EH (cell line): ENCODE results near the gene ZNF835.
"Not testable (repeated sequence)": the region's sequence is repeated elsewhere in the genome, so short reads cannot be mapped to it uniquely, and the experiment has no call there.

Experiments
- DNase-seq: peaks from one replicate; pipeline ENCODE4 v3.0.0-alpha.2; 2015; ENCODE audit warnings: low read depth

The ZNF835 gene

DNA sequence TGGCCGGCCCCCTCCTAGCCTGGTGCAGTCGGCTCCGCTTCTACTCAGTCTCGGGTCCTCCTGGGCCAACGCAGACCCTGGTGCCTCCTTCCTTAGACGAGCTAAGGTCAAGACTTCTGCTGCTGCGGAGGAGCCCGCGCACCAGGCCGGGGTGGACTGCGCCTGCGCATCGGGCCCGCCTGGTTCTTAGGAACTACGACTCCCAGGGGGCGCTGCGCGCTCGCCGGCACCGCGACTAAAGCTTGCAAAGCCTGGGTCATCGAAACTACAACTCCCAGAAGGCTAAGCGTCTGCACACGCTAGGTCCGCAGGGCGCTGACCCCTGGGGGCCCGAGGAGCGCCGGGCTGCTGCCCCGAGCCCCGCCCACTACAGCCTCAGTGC lies at the start of gene ZNF835:
TSS of gene ZNF835 (minus strand) at position 145 of the 382 bp plus-strand sequence. CDS start 6,559 bp downstream, outside the sequence.
- DNase-seq = no peak

DNA sequence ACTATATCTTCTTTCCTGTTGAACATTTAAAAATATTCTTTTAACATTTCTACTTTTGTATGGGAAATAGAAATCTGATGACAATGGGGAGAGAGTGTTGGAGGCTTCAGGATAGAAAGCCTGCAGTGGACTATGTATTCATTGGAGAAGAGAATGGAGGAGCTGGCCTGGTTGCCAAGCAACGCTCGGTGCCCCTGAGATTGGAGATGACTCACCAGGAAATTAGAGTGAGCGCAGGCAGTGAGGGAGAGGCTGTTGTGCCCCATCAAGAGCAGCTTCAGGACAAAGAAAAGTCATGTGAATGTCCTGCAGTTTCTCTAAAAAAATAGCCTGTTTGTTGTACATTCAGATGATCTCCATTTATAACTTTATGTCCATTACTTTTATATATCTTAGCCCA lies 48.7 kb upstream of the ZNF835 start:
- DNase-seq = no peak

DNA sequence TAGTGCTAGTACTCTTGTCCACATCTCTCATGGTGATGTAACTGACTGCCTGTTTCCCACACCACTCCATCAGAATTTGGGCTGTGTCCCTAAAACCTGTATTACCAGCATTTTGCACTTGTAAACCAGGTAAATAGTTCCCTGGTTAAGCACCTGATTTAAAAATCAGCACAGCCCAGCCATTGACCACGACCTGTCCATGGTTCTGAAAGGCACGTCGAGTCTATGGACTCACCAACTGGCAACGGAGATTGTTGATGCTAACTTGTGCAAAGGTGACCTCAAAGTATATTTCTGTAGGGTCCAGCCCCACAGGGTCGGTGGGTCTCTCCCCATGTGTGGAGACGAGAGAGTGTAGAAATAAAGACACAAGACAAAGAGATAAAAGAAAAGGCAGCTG lies 46.7 kb upstream of the ZNF835 start:
- no peak for DNase-seq

DNA sequence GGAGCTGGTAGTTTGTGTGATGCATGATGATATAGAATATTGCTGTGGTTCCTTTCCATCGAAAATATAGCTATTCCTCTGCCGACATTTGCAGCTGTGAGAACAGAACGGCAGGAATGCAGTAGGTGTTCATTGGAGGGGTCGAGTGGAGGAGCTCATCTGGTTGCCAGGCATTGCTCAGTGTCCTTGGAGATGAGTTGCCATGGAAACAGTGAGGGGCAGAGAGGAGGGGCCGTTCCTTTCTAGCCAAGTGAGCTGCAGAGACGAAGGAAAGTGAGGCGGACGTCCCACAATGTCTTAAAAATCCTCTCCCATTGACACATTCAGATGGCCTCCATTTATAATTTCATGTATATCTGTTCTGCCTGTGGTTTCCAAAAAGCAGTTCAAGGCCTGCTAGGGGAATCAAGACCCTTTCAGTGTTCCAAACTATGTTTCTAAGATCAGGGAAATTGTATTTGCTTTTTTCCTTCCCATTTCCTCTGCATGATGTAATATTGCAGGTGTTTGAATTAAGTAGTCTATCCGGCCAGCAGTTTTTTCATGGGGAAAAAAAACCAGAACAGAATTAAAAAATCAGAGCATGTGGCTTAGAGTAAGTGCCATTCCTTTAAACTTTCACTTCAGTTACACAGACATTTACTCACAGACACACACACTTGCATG lies 41.2 kb upstream of the ZNF835 start:
- no peak for DNase-seq

- no peak for DNase-seq
These were observed 38.9 kb upstream of the ZNF835 start for GRCh38 chr19:56710437-56710836.

GRCh38 chr19:56707821-56708220 lies 36.3 kb upstream of the ZNF835 start:
- DNase-seq = no peak

GRCh38 chr19:56705939-56706338 lies 34.4 kb upstream of the ZNF835 start:
- DNase-seq = no peak

GRCh38 chr19:56701895-56702294 lies 30.3 kb upstream of the ZNF835 start:
- DNase-seq = no peak

DNA sequence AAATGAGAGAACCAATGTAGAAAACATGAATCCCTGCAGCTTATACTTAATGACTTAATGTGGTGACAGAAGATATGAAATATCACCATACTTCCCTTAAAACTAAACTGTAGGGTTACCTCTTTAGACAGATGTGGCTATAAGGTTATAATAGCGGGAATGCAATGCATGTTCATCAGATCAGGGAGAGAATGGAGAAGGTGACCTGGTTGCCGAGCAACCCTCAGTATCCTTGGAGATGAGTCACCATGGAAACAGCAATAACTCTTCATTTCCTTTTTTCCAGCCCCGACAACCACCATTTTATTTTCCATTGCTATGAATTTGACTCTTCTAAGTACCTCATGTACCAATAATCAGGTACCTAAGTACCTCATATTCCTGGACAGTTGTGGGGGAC lies 28.0 kb upstream of the ZNF835 start:
- DNase-seq = no peak

GRCh38 chr19:56692206-56692895 lies 20.8 kb upstream of the ZNF835 start:
- DNase-seq = no peak

DNA sequence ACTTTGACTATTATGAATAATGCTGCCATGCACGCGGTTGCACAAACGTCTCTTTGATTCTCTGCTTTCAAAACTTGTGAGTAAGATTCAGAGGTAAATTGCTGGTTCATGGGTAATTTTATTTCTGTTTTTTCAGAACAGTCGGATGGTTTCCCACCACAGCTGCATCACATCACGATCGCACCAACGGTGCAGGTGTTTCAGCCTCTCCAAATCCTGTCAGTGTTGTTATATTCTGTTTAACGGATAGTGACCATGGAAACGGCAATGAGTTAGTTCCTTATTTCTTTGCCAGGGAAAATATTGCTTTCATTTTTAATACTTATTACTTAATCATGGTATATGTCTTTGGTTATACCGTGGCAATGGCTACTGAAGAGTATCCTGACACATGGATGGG lies 19.1 kb upstream of the ZNF835 start:
- no peak for DNase-seq

DNA sequence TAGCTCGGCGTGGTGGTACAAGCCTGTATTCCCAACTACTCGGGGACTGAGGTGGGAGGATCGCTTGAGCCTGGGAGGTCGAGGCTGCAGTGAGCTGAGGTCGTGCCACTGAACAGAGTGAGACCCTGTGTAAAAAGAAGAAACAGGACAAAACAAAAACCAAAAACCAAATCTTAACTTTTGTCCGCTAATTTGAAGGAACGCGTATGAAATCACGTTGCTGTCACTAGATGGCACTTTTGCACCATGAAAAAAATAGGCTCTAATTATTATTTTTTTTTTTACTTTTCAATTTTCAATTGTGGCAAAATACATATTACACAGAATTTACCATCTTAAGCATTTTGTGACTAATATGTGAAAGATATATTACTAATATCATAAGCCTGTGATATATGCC lies 17.6 kb upstream of the ZNF835 start:
- DNase-seq = no peak

- DNase-seq = no peak
These were observed 15.5 kb upstream of the ZNF835 start for GRCh38 chr19:56687031-56687430.

DNA sequence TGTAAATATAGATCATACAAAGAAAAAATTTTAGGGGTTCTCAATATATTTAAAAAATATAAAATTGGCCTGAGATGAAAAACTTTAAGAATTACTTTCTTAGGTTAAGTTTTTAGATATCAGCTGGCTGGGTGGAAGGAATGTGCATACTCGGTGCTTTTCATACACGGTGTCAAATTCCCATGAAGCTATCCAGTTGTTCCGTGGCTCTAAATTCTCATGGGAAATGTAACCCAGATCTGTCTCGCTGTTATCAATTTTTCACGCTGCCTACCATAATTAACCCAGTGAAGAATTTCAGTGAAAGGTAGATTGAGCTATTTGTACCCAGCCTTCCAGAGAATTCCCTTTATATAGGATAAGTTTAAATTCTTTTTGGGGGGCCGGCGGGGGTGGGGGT lies 11.6 kb upstream of the ZNF835 start:
- no peak for DNase-seq

- no peak for DNase-seq
These were observed 10.1 kb upstream of the ZNF835 start for GRCh38 chr19:56681702-56682101.

- DNase-seq = no peak
These were observed 6.6 kb upstream of the ZNF835 start for GRCh38 chr19:56678205-56678604.

DNA sequence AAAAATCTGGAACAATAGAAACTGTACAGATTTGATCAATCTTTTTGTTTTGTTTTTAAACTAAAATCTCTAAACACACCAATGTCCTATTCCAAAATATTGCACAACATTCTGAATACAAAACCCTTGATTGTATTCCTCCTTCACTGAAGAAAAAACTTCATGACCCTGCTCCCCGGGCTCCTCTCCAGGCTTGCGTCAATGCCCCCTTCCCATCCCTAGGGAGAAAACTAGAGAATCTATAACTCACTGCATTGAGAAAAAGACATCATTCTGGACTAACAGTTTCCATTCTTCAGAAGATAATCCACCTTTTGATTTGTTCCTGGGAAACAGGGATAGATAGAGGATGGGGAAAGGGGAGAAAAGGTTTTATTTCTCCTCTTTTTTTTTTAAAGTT lies 1.1 kb upstream of the ZNF835 start:
- not testable (repeated sequence) for DNase-seq

- DNase-seq = no peak
These were observed 470 bp downstream of the ZNF835 start for GRCh38 chr19:56670961-56671612.

- DNase-seq = no peak
These were observed 1.1 kb downstream of the ZNF835 start for GRCh38 chr19:56670401-56670960.

DNA sequence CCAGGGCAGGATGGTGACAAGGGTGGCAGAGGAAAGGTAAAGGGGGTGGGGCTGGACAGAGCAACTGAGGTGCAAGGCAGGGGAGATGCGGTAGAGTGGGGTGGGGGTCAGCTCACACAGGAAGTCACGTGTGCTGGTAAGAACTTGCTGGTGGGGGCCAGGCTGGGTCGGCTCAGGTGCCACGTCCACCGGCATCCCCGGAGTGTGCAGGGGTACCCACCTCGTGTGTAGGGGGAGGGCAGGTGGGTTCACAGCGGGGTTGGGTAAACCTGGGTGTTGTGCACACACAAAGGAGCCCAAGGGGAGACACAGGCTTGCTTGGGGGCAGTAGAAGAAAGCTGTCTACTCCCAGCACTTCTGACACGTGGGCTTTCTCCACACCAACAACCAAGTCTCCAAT lies 2.9 kb downstream of the ZNF835 start:
- DNase-seq = no peak

GRCh38 chr19:56667311-56667870 lies 4.2 kb downstream of the ZNF835 start:
- no peak for DNase-seq

DNA sequence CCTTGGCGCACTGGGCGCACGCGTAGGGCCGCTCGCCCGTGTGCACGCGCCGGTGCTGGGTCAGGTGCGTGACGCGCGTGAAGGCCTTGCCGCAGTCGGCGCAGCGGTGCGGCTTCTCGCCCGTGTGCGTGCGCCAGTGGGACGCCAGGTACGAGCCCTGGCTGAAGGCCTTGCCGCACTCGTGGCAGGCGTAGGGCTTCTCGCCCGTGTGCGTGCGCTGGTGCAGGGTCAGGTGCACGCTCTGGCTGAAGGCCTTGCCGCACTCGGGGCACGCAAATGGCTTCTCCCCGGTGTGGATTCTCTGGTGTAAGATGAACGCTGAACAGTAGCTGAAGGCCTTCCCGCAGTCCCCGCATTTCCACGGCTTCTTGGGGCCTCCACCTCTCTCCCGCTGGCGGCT lies 7.0 kb downstream of the ZNF835 start:
- no peak for DNase-seq
